A549 (cell line): ENCODE results near the gene YOD1. TPM values are rescaled to one million over a fixed set of nuclear protein-coding genes. Genes with fewer than 3 reads are reported as not detected.

Experiments
- ATAC-seq, 2 experiments: fragments of 200-7000 bp in 1 of 2; fragments of >200 bp in 1 of 2; cut with Nextera tagmentation in 1 of 2; cut with Tn5 transposase in 1 of 2; 3 replicates each; pipeline versions ENCODE4 v1.8.0 to v1.9.1; 2018 to 2020; ENCODE audit warnings: mild to moderate bottlenecking in 1 of 2, moderate library complexity in 1 of 2
- CTCF ChIA-PET: fragments of 300-600 bp; sonication (Branson Sonifier 250); formaldehyde crosslinking; extraction: SDS; loops from one replicate; lab custom pipeline; 2021; ENCODE audit warnings: antibody characterized with exemption, inconsistent platforms; lab: Yijun Ruan, JAX
- POLR2A ChIA-PET: fragments of 350-600 bp; formaldehyde crosslinking; extraction: SDS; loops from one replicate; lab custom pipeline; 2021; ENCODE audit warnings: antibody characterized with exemption, inconsistent platforms; lab: Yijun Ruan, JAX
- DNase-seq, 2 experiments: peaks; one replicate each; pipeline versions ENCODE4 v3.0.0 to v3.0.0-alpha.2; 2011 to 2016; ENCODE audit warnings: low read depth in 1 of 2, low spot score in 1 of 2
- FAIRE-seq: peaks from 2 replicates; lab custom pipeline; 2011; peaks lifted over from hg19 to GRCh38; lab: Jason Lieb, UNC
- H3K27ac ChIP-seq, 2 experiments: fragments of >200 bp; sonication (Bioruptor Twin); formaldehyde crosslinking; 3 replicates each; pipeline ENCODE4 v1.5.1; 2016 to 2017
- H3K4me1 ChIP-seq: fragments of >200 bp; sonication (Bioruptor Twin); formaldehyde crosslinking; 3 replicates; pipeline ENCODE4 v1.6.1; 2016
- H3K4me2 ChIP-seq: fragments of >200 bp; sonication (Bioruptor Twin); formaldehyde crosslinking; 3 replicates; pipeline ENCODE4 v1.6.1; 2016
- H3K4me3 ChIP-seq: fragments of >200 bp; sonication (Bioruptor Twin); formaldehyde crosslinking; 3 replicates; pipeline ENCODE4 v1.5.1; 2016
- H3K9me3 ChIP-seq: fragments of >200 bp; sonication (Bioruptor Twin); formaldehyde crosslinking; 3 replicates; pipeline ENCODE4 v1.6.1; 2016
- BHLHE40 ChIP-seq: IDR thresholded peaks from 2 replicates; pipeline ENCODE4 v1.6.1; 2012; ENCODE audit warnings: low read depth, low read length, inconsistent platforms
- CBX2 ChIP-seq: fragments of 200-600 bp; sonication (generic); IDR thresholded peaks from 2 replicates; pipeline ENCODE4 v1.6.1; 2016; ENCODE audit warnings: low read depth, mild to moderate bottlenecking, borderline replicate concordance
- CBX8 ChIP-seq: fragments of 200-600 bp; sonication (generic); IDR thresholded peaks from 2 replicates; pipeline ENCODE4 v1.6.1; 2016
- CEBPB ChIP-seq, 2 experiments: fragments of >200 bp in 1 of 2; sonication (Bioruptor Twin) in 1 of 2; formaldehyde crosslinking in 1 of 2; IDR thresholded peaks; 2 replicates each; pipeline ENCODE4 v1.6.1; 2012 to 2016
- CHD2 ChIP-seq: fragments of 150-350 bp; IDR thresholded peaks from 2 replicates; pipeline ENCODE4 v1.6.1; 2014; ENCODE audit warnings: low read length; ENCODE audit not compliant: partially characterized antibody
- CHD4 ChIP-seq: fragments of 200-600 bp; sonication (generic); IDR thresholded peaks from 2 replicates; pipeline ENCODE4 v1.6.1; 2016; ENCODE audit warnings: antibody characterized with exemption, mild to moderate bottlenecking, borderline replicate concordance
- CTCF ChIP-seq: fragments of >200 bp; sonication (Bioruptor Twin); formaldehyde crosslinking; IDR thresholded peaks from 3 replicates; pipeline ENCODE4 v1.5.1; 2016
- EP300 ChIP-seq, 2 experiments: fragments of >200 bp; sonication (Bioruptor Twin); formaldehyde crosslinking; IDR thresholded peaks; 2 replicates in 1 of 2; 3 replicates in 1 of 2; pipeline ENCODE4 v1.6.1; 2016 to 2017
- FOSB ChIP-seq: fragments of 250-450 bp; sonication (Bioruptor Pico); IDR thresholded peaks from 2 replicates; pipeline ENCODE4 v1.5.0; 2020; ENCODE audit warnings: mild to moderate bottlenecking, moderate library complexity
- FOSL2 ChIP-seq, 2 experiments: fragments of 450-650 bp in 1 of 2; fragments of >200 bp in 1 of 2; sonication (Bioruptor Twin) in 1 of 2; formaldehyde crosslinking; IDR thresholded peaks; 2 replicates each; pipeline versions ENCODE4 v1.5.0 to v1.6.1; 2016 to 2020; ENCODE audit warnings: mild to moderate bottlenecking in 1 of 2, moderate library complexity in 1 of 2
- GATA3 ChIP-seq: IDR thresholded peaks from 2 replicates; pipeline ENCODE4 v1.6.1; 2012; ENCODE audit warnings: borderline replicate concordance
- HDAC2 ChIP-seq: fragments of 200-600 bp; sonication (generic); IDR thresholded peaks from 2 replicates; pipeline ENCODE4 v1.6.1; 2016
- HEYL ChIP-seq: fragments of 250-450 bp; sonication (Bioruptor Pico); IDR thresholded peaks from 2 replicates; pipeline ENCODE4 v1.8.0; 2021; ENCODE audit warnings: mild to moderate bottlenecking, moderate library complexity
- KDM1A ChIP-seq: fragments of 200-600 bp; sonication (generic); IDR thresholded peaks from 2 replicates; pipeline ENCODE4 v1.6.1; 2016; ENCODE audit warnings: low read depth, mild to moderate bottlenecking
- KDM5A ChIP-seq: fragments of 200-600 bp; sonication (generic); IDR thresholded peaks from 2 replicates; pipeline ENCODE4 v1.6.1; 2016; ENCODE audit warnings: antibody characterized with exemption, mild to moderate bottlenecking
- MAFK ChIP-seq: fragments of 450-650 bp; IDR thresholded peaks from 2 replicates; pipeline ENCODE4 v1.6.1; 2014; ENCODE audit not compliant: partially characterized antibody
- MAZ ChIP-seq: fragments of 150-350 bp; IDR thresholded peaks from 2 replicates; pipeline ENCODE4 v1.6.1; 2014; ENCODE audit warnings: antibody characterized with exemption, low read depth, low read length, borderline replicate concordance
- NFE2L2 ChIP-seq: fragments of 150-350 bp; conservative IDR thresholded peaks from 2 replicates; pipeline ENCODE4 v1.6.1; 2014; ENCODE audit warnings: low read length
- NR3C1 ChIP-seq: fragments of >200 bp; sonication (Bioruptor Twin); formaldehyde crosslinking; IDR thresholded peaks from 3 replicates; pipeline ENCODE4 v1.6.1; 2017
- PHF8 ChIP-seq: fragments of 200-600 bp; sonication (generic); IDR thresholded peaks from 2 replicates; pipeline ENCODE4 v1.6.1; 2016; ENCODE audit warnings: low read depth, mild to moderate bottlenecking, antibody characterized with exemption, moderate library complexity, borderline replicate concordance
- POLR2A ChIP-seq: IDR thresholded peaks from 2 replicates; pipeline ENCODE4 v1.6.1; 2012; ENCODE audit warnings: mild to moderate bottlenecking, low read length
- POLR2AphosphoS2 ChIP-seq: conservative IDR thresholded peaks from 2 replicates; pipeline ENCODE4 v1.6.1; 2012; ENCODE audit warnings: low read length, improper control_type of control experiment, inconsistent platforms
- RARB ChIP-seq: fragments of 250-450 bp; sonication (Bioruptor Pico); IDR thresholded peaks from 2 replicates; pipeline ENCODE4 v1.8.0; 2021; ENCODE audit warnings: mild to moderate bottlenecking, moderate library complexity
- RCOR1 ChIP-seq: fragments of 150-350 bp; IDR thresholded peaks from 2 replicates; pipeline ENCODE4 v1.6.1; 2014; ENCODE audit warnings: antibody characterized with exemption, low read length, low read depth
- RFX5 ChIP-seq: fragments of 450-650 bp; IDR thresholded peaks from 2 replicates; pipeline ENCODE4 v1.7.1; 2014; ENCODE audit warnings: antibody characterized with exemption, mild to moderate bottlenecking, moderate library complexity
- RNF2 ChIP-seq: fragments of 200-600 bp; sonication (generic); IDR thresholded peaks from 2 replicates; pipeline ENCODE4 v1.6.1; 2016; ENCODE audit warnings: low read depth, mild to moderate bottlenecking, antibody characterized with exemption, moderate library complexity, borderline replicate concordance
- SMC3 ChIP-seq: fragments of >200 bp; sonication (Bioruptor Twin); formaldehyde crosslinking; IDR thresholded peaks from 3 replicates; pipeline ENCODE4 v1.6.1; 2018; ENCODE audit warnings: inconsistent platforms
- ZNF302 ChIP-seq: fragments of 250-450 bp; sonication (Bioruptor Pico); IDR thresholded peaks from 2 replicates; pipeline ENCODE4 v1.9.0; 2021; ENCODE audit warnings: inconsistent platforms, mild to moderate bottlenecking, moderate library complexity
- WGBS: methylation state at CpG from one replicate; pipeline ENCODE4 v1.1.6; 2017; ENCODE audit errors: missing lambda C conversion rate; 5-methylcytosine and 5-hydroxymethylcytosine counted together
- polyA plus RNA-seq, 4 experiments: library from polyadenylated mRNA; depleted of rRNA in 3 of 4; stranded (reverse); fragments of >200 nt; fragmentation: RNase III in 1 of 4; extraction: RNeasy Plus Mini Kit Qiagen cat#74134 plus additional on column Dnase treatment in 1 of 4; gene quantifications; 2 replicates in 3 of 4; 3 replicates in 1 of 4; pipeline ENCODE4 v1.2.3, GENCODE V29; 2011 to 2017
- TF ChIP-seq, protein P1 (sequence below): fragments of 250-450 bp; sonication (Bioruptor Pico); IDR thresholded peaks from 2 replicates; pipeline ENCODE4 v1.5.0; 2020; ENCODE audit warnings: low read depth, mild to moderate bottlenecking, moderate library complexity
- TF ChIP-seq, protein P2 (sequence below): IDR thresholded peaks from 2 replicates; pipeline ENCODE4 v1.6.1; 2012

The YOD1 gene
- polyA plus RNA-seq, 2 of the 4 experiments (the other 2 are of a cell fraction): 7.0 to 10.3 TPM

- 9% methylated on average over 2 of the region's 2 CpGs for WGBS
- peak overlapping the region in 1 of 2 experiments; percentile 55; a peak in 2 of 6 replicates for H3K27ac ChIP-seq
- ChIA-PET POLR2A (no interaction called here), CTCF (interaction anchor here (0.6 to 1.4 kb wide), 3 partner anchors 38 to 316 kb away, joined by 3 to 4 read pairs (median 4); no protein-coding TSS in a partner anchor)
- H3K4me3 ChIP-seq: no peak overlapping the region
- DNase-seq (peak in 1 of 2 experiments; percentile 30), FAIRE-seq (no peak), ATAC-seq (peak in 1 of 2 experiments; percentile 69; a peak in 3 of 6 replicates)
- peaks cover 31% of the 10 kb centered on the region for H3K4me1 ChIP-seq
- H3K9me3 ChIP-seq: no peaks in the 10 kb centered on the region
- peak overlapping the region; percentile 34 for H3K4me2 ChIP-seq
- TF ChIP-seq GATA3 (peak; percentile 49; the same call in 1 of the 2 replicates), KDM5A (no peak), CHD4 (no peak), MAZ (no peak), PHF8 (no peak), POLR2AphosphoS2 (no peak)
Measured at GRCh38 chr1:207088161-207088560, 37.2 kb upstream of the YOD1 start.

- Histone ChIP-seq H3K4me1 (peaks cover 40% of the 10 kb centered on the region), H3K4me2 (no peak overlapping the region), H3K27ac (no peak overlapping the region), H3K9me3 (no peaks in the 10 kb centered on the region), H3K4me3 (no peak overlapping the region)
- ATAC-seq (no peak), DNase-seq (no peak), FAIRE-seq (no peak)
- ChIA-PET CTCF (interaction anchor here (2.6 to 8.4 kb wide), 2 partner anchors 32 to 320 kb away, joined by 13 to 94 read pairs; partner anchors contain the start of gene PFKFB2), POLR2A (no interaction called here)
- no peak for TF ChIP-seq BHLHE40
- no peak for TF ChIP-seq MAZ
- TF ChIP-seq KDM1A: no peak
- no peak for TF ChIP-seq CHD2
- TF ChIP-seq HDAC2: no peak
- TF ChIP-seq, protein P1, sequence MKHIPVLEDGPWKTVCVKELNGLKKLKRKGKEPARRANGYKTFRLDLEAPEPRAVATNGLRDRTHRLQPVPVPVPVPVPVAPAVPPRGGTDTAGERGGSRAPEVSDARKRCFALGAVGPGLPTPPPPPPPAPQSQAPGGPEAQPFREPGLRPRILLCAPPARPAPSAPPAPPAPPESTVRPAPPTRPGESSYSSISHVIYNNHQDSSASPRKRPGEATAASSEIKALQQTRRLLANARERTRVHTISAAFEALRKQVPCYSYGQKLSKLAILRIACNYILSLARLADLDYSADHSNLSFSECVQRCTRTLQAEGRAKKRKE (CRISPR knock-in tag): no peak
- no peak for TF ChIP-seq MAFK
- TF ChIP-seq, protein P2, sequence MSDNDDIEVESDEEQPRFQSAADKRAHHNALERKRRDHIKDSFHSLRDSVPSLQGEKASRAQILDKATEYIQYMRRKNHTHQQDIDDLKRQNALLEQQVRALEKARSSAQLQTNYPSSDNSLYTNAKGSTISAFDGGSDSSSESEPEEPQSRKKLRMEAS: no peak
- no peak for TF ChIP-seq HEYL (CRISPR knock-in tag)
- no peak for TF ChIP-seq RARB (CRISPR knock-in tag)
- TF ChIP-seq NFE2L2: no peak
- TF ChIP-seq EP300 (IDR thresholded peaks at IDR 0.05): no peak
- TF ChIP-seq NR3C1: no peak
- TF ChIP-seq POLR2A: no peak
- TF ChIP-seq RFX5: no peak
- TF ChIP-seq CTCF: no peak
- no peak for TF ChIP-seq FOSB
- TF ChIP-seq ZNF302 (CRISPR knock-in tag): no peak
- TF ChIP-seq CBX2: no peak
- WGBS: 84% methylated on average over 3 of the region's 3 CpGs
Measured at GRCh38 chr1:207085887-207086286, 34.9 kb upstream of the YOD1 start.

DNA sequence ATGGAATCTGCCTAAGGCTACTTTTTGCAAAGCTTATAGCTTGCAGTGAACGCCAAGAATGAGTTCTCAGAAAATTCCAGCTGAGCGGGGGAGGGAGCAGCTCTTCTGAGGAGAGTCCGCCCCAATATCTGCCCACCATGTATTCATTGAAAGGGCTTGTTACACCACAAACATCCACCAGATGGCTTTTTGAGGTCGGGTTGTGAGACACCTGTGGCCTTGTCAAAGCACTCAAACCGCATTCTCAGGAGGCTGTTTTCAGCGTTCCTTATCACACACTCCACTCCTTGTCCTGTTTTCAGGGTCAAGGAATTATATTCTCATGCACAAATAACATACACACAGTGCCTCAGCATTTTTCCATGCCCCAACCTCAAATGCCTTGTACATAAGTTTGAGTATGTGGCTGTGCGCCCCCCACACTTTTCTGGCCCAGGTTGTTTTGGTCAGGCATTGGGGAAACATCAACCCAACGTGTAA, 33.7 kb upstream of the YOD1 start:
- no peak overlapping the region for H3K27ac ChIP-seq
- H3K4me2 ChIP-seq: peak overlapping the region; percentile 14; the same call in 1 of the 3 replicates
- no peaks in the 10 kb centered on the region for H3K9me3 ChIP-seq
- ATAC-seq (peak; percentile 84 to 93), FAIRE-seq (peak; percentile 59), DNase-seq (peak; percentile 71 to 75)
- no peak overlapping the region for H3K4me3 ChIP-seq
- POLR2A ChIA-PET: interaction anchor here (1.5 to 2.2 kb wide), 2 partner anchors 32 to 237 kb away, joined by 4 to 8 read pairs; partner anchors contain the start of genes CD55 and PFKFB2
- WGBS: 20% methylated on average over 8 of the region's 8 CpGs
- CTCF ChIA-PET: interaction anchor here (0.6 to 8.4 kb wide), 35 partner anchors 9 to 436 kb away, joined by 3 to 94 read pairs (median 4); partner anchors contain the start of genes C4BPA and PFKFB2
- H3K4me1 ChIP-seq: peaks cover 43% of the 10 kb centered on the region
- TF ChIP-seq CBX8 (no peak), RNF2 (no peak), RCOR1 (no peak), FOSL2 (IDR thresholded peaks at IDR 0.05) (no peak), FOSL2 (CRISPR knock-in tag; IDR thresholded peaks at IDR 0.05) (no peak), SMC3 (peak; percentile 93), ZNF302 (CRISPR knock-in tag) (no peak), CTCF (peak; percentile 66), CEBPB (IDR thresholded peaks at IDR 0.05) (no peak)
- TF ChIP-seq, protein P2: peak; percentile 26; the same call in 1 of the 2 replicates
- TF ChIP-seq, protein P1 (CRISPR knock-in tag): no peak
